Activated CD8-positive, alpha-beta memory T cell treated with anti-CD3 and anti-CD28 coated beads, Interleukin-2, amount 50 U/mL, for 4 hours (primary cell): ENCODE results near the gene KDM6B.
"Not testable (repeated sequence)": the region's sequence is repeated elsewhere in the genome, so short reads cannot be mapped to it uniquely, and the experiment has no call there.

Experiments
- DNase-seq: peaks from one replicate; pipeline ENCODE4 v3.0.0-alpha.2; 2020

Gene KDM6B

GRCh38 chr17:7854078-7854777 is 20.2 kb downstream of the KDM6B start:
- peak; percentile 37 for DNase-seq

GRCh38 chr17:7854851-7855659 is 21.0 kb downstream of the KDM6B start, which contains the start of gene TMEM88:
TSS of gene TMEM88 (plus strand) at chr17:7855066. CDS start at chr17:7855075, 9 bp downstream.
- peak; percentile 47 for DNase-seq

GRCh38 chr17:7855660-7856010 is 21.6 kb downstream of the KDM6B start:
- peak; percentile 43 for DNase-seq

GRCh38 chr17:7856011-7856810 is 22.2 kb downstream of the KDM6B start:
- peak; percentile 58 for DNase-seq

- DNase-seq: peak; percentile 92
These were observed 23.0 kb downstream of the KDM6B start, which contains the start of gene NAA38 for GRCh38 chr17:7856811-7857712. TSS of gene NAA38 (minus strand) at chr17:7857559. CDS start at chr17:7857463, 96 bp downstream.

GRCh38 chr17:7857713-7858521 is 23.9 kb downstream of the KDM6B start, which contains the start of gene CYB5D1:
TSS of gene CYB5D1 (plus strand) at chr17:7858003. CDS start at chr17:7858135, 132 bp downstream.
- DNase-seq: peak; percentile 85

GRCh38 chr17:7858522-7858810 is 24.4 kb downstream of the KDM6B start:
- DNase-seq: peak; percentile 41

- no peak for DNase-seq
These were observed 25.0 kb downstream of the KDM6B start for GRCh38 chr17:7859028-7859427.

- DNase-seq: peak; percentile 62
These were observed 28.8 kb downstream of the KDM6B start for GRCh38 chr17:7862692-7863437.

- not testable (repeated sequence) for DNase-seq
These were observed 30.4 kb downstream of the KDM6B start for GRCh38 chr17:7864384-7864783.

GRCh38 chr17:7864995-7865650 is 31.1 kb downstream of the KDM6B start:
- DNase-seq: no peak

- DNase-seq: no peak
These were observed 33.9 kb downstream of the KDM6B start for GRCh38 chr17:7867881-7868329.

GRCh38 chr17:7873051-7873450 is 39.0 kb downstream of the KDM6B start:
- no peak for DNase-seq

GRCh38 chr17:7875804-7876370 is 41.9 kb downstream of the KDM6B start:
- no peak for DNase-seq

- DNase-seq: no peak
These were observed 44.2 kb downstream of the KDM6B start for GRCh38 chr17:7878234-7878633.

- no peak for DNase-seq
These were observed 46.3 kb downstream of the KDM6B start for GRCh38 chr17:7880076-7880868.

GRCh38 chr17:7881276-7882054 is 47.4 kb downstream of the KDM6B start:
- no peak for DNase-seq

GRCh38 chr17:7882068-7882467 is 48.1 kb downstream of the KDM6B start:
- no peak for DNase-seq
